Activated naive CD4-positive, alpha-beta T cell (primary cell): Measurements from ENCODE around the gene KLK3.

ENCODE experiments used
- DNase-seq, 4 experiments: peaks; one replicate each; lab custom pipeline; 2025; lab: John Stamatoyannopoulos, UW

KLK3 gene

DNA sequence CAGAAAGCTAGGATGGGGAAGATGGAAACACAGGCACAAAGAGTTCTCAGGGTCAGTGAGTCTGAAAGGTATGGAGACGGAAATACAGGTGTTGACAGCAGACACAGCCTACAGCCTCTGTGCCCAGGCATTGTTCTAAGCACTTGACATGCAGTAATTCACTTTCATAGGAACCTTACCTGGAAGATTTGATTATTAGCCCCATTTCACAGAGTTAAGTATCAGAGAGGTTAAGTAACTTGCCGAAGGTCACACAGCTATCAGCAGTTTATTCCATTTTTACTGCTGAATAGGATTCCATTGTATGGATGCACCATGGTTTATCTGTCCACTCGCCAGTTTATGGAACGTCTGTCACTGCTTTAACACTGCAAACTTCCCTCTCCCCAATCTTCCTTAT is 43.3 kb downstream of the KLK3 start:
- DNase-seq = no peak

GRCh38 chr19:50899569-50899968 is 44.9 kb downstream of the KLK3 start:
- DNase-seq = no peak

GRCh38 chr19:50902640-50903039 is 47.9 kb downstream of the KLK3 start:
- no peak for DNase-seq

DNA sequence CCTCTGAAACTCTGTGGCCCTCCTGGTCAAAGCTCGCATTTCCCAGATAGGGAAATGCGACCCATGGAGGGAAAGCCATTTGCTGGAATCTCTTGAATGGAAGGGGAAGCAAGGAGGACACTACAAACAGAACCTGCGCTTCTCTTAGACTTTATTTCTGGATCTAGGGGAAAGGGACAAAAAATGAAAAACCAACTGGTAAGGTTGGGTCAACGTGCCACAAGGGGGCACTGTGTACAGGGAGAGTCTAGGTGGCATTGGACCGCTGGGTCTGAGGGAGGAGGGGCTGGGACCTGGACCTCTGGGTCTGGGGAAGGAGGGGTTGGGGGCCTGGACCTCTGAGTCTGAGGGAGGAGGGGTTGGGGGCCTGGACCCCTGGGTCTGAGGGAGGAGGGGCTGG is 51.5 kb downstream of the KLK3 start:
- no peak for DNase-seq

DNA sequence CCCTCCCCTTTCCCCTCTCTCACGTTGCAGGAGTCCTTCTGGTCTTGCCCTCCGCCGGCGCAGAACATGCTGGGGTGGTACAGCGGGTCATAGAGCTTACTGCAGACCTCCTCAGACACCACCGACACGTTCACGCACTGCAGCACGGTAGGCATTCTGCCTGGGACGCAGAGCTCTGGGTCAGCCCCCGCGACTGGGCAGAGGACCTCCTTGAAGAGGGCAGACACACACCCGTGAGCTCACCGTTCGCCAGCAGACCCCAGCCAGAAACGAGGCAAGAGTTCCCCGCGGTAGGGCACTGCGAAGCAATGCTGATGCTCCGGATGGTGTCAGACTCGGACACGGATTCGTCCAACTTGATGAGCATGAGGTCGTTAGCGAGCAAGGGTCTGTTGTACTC is 53.6 kb downstream of the KLK3 start:
- no peak for DNase-seq

GRCh38 chr19:50909240-50910070 is 54.7 kb downstream of the KLK3 start:
- DNase-seq = no peak
